RWPE1 (cell line): ENCODE measurements around the gene KAZN.

ENCODE experiments used
- CTCF ChIA-PET: fragments of 350-600 bp; sonication (Branson Sonifier 250); formaldehyde crosslinking; extraction: SDS; loops from one replicate; lab custom pipeline; 2021; lab: Yijun Ruan, JAX
- POLR2A ChIA-PET: fragments of 400-600 bp; formaldehyde crosslinking; extraction: SDS; loops from one replicate; lab custom pipeline; 2020; ENCODE audit warnings: antibody characterized with exemption; ENCODE audit not compliant: low non-redundant PET; lab: Yijun Ruan, JAX
- DNase-seq: peaks from one replicate; pipeline ENCODE4 v3.0.0; 2012; ENCODE audit warnings: low spot score
- H3K27ac ChIP-seq: fragments of 450-650 bp; 2 replicates; pipeline ENCODE4 v1.5.1; 2017
- TF ChIP-seq, protein P1 (sequence below): fragments of 450-650 bp; conservative IDR thresholded peaks from 2 replicates; pipeline ENCODE4 v1.5.1; 2017; ENCODE audit warnings: low read depth, mild to moderate bottlenecking

The KAZN gene

DNA sequence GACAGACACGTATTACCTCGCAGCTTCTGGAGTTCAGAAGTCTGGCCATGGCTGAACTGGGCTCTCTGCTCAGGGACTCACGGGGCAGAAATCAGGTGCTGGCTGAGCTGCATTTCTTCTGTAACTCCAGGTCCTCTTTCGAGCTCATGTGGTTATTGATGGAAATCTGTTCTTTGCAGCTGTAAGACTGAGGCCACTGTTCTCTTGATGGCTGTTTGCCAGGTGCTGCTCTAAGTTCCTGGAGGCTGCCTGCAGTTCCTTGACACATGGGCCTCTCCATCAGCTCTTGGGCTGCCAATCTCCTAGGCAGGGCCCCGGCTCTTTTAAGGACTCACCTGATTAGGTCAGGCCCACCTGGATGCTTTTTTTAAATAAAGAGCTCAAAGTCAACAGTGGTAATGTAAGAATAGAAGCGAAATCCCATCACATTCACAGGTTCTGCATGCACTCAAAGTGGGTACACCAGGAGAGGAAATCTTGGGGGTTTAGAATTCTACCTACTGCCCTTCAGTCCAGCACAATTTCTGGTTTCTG, 139.1 kb downstream of the KAZN start:
- TF ChIP-seq, protein P1, sequence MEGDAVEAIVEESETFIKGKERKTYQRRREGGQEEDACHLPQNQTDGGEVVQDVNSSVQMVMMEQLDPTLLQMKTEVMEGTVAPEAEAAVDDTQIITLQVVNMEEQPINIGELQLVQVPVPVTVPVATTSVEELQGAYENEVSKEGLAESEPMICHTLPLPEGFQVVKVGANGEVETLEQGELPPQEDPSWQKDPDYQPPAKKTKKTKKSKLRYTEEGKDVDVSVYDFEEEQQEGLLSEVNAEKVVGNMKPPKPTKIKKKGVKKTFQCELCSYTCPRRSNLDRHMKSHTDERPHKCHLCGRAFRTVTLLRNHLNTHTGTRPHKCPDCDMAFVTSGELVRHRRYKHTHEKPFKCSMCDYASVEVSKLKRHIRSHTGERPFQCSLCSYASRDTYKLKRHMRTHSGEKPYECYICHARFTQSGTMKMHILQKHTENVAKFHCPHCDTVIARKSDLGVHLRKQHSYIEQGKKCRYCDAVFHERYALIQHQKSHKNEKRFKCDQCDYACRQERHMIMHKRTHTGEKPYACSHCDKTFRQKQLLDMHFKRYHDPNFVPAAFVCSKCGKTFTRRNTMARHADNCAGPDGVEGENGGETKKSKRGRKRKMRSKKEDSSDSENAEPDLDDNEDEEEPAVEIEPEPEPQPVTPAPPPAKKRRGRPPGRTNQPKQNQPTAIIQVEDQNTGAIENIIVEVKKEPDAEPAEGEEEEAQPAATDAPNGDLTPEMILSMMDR, result no peak
- ChIA-PET CTCF (interaction anchor here (1.1 kb wide), 1 partner anchor 28 kb away, joined by 3 read pairs; no protein-coding TSS in a partner anchor), POLR2A (no interaction called here)
- no peak for DNase-seq
- H3K27ac ChIP-seq, result no peak overlapping the region

DNA sequence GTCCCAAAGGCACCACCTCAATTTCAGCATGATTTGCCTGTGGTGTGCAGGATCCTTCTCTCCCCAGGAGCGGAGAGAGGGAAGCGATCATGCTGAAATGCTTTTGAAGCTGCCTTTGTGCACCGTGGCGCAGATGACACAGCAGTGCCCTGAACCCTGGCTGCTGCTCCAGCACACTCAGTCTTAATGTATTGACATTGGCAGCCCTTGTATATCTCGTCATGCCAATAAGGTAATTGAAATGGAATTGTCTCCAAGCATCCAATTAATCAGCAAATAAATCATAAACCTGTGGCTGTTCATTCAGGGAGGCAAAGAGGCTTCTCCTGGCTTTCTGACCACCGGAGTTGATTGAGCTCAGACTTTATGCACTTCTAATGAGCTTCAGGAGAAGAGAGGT, 139.8 kb downstream of the KAZN start:
- H3K27ac ChIP-seq, result no peak overlapping the region
- no peak for DNase-seq
- TF ChIP-seq, protein P1, result no peak
- CTCF ChIA-PET, result interaction anchor here (0.6 to 1.1 kb wide), 2 partner anchors 15 to 27 kb away, joined by 3 read pairs; no protein-coding TSS in a partner anchor
- POLR2A ChIA-PET, result no interaction called here

DNA sequence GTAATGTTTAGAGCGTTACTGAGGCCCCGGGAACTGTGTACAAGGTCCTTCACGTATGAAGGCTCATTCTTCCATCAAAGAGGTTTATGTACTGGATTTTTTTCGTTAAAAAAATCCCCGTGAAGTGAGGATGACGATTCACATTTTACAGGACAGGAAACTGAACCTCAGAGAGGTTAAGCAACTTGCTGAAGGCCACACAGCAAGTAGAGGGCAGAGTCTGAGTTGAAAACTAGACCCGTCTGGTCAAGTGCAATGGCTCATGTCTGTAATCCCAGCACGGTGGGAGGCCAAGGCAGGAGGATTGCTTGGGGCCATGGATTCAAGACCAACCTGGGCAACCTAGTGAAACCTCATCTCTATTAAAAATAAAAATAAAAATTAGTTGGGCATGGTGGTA, 140.2 kb downstream of the KAZN start:
- CTCF ChIA-PET, result interaction anchor here (0.6 kb wide), 1 partner anchor 14 kb away, joined by 3 read pairs; no protein-coding TSS in a partner anchor
- POLR2A ChIA-PET, result no interaction called here
- TF ChIP-seq, protein P1, result no peak
- no peak for DNase-seq
- no peak overlapping the region for H3K27ac ChIP-seq

DNA sequence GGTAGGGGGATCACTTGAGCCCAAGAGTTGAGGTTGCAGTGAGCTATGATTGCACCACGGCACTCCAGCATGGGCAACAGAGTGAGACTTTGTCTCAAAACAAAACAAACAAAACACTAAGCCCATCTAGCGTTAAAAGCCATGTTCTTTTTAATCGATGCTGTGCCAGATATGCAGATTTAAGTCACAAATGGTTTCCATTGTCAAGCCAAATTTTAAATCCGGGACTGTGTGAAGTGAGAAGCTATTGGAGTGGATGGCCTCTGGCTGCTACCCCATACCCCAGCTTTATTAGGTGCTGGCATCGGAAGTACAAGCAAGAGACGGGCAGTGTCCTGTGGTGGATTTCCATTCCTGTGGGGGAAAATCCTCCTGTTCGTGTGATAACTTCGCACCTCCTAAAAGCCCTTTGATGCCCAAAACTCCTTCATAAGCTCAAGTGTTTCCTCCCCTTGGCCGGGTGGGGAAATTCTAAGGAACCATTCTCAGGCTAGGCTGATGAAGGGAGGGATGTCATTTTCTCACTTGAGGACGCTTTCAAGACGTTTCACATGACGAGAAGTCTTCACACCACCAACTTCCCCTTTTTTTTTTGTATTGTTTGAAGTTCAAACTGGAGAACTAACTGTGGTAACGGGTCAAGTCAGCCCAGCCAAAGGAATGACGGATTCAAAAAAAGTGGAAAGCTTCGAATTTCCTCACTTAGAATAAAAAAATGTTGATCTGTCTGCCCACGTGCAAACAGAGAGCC, 140.8 kb downstream of the KAZN start:
- ChIA-PET POLR2A (no interaction called here), CTCF (interaction anchor here (0.6 kb wide), 1 partner anchor 14 kb away, joined by 3 read pairs; no protein-coding TSS in a partner anchor)
- no peak for DNase-seq
- TF ChIP-seq, protein P1, result no peak
- no peak overlapping the region for H3K27ac ChIP-seq

DNA sequence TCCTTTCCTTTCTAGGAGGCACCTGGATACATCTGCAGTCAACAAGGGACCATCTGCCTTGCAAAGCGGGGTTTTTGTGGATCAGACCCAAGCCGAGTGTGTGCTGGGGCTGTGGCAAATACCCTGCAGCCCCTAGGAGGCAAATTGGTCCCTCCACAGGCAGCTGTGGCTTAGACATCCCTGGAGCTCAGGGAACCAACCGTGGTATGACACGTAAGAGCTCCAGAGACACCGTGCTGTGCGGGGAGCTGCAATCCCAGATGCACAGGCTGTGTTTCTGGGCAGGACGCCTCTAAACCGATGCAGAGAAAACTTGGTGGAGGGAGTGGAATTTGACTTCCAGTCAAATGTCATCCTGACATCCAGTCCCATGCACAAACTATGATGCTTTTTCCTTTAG, 141.5 kb downstream of the KAZN start:
- no peak for DNase-seq
- TF ChIP-seq, protein P1, result no peak
- H3K27ac ChIP-seq, result no peak overlapping the region
- POLR2A ChIA-PET, result no interaction called here
- CTCF ChIA-PET, result no interaction called here

DNA sequence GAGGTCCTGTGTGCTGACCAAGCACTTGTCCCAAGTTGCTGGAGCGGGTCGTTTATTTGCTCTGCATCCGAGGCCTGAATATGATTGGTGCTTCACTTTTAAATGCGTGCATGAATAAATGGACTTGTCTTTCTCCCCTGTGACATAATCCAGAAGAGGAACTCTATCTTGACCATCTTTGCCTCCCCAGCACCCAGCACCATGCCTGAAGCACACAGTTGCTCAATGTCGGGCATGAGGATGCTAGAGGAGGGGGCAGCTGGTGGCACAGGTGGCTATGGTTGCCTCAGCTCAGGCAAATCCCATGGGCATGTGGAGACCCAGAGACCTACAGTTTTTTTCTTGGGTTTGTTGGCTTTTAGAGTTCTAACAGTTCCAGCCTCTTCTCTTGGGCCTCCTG, 142.6 kb downstream of the KAZN start:
- TF ChIP-seq, protein P1, result no peak
- ChIA-PET CTCF (no interaction called here), POLR2A (no interaction called here)
- no peak overlapping the region for H3K27ac ChIP-seq
- no peak for DNase-seq
